ENCODE measurements around the gene TGM3. TPM values are rescaled to one million over a fixed set of nuclear protein-coding genes. Genes with fewer than 3 reads are reported as not detected.
A peak's percentile ranks its signal among the peaks of the same experiment; 100 is the strongest.

TGM3 gene
- total RNA-seq, 1 donor from 2014 or later = 27.7 TPM

- no peak for TF ChIP-seq POLR2A (IDR thresholded peaks at IDR 0.05)
- TF ChIP-seq CTCF (IDR thresholded peaks at IDR 0.05) = no peak
- TF ChIP-seq POLR2AphosphoS5 (IDR thresholded peaks at IDR 0.05; ENCODE audit: insufficient read depth in 1 of 2, low read depth in 1 of 2) = no peak
- Histone ChIP-seq H3K36me3 (no peaks in the 10 kb centered on the region), H3K4me1 (no peaks in the 10 kb centered on the region), H3K27ac (no peak overlapping the region), H3K9me3 (no peaks in the 10 kb centered on the region), H3K4me3 (no peak overlapping the region), H3K27me3 (no peaks in the 10 kb centered on the region)
- no peak for DNase-seq (ENCODE audit: extremely low spot score in 2 of 2)
- intact Hi-C loops (cut with DNase I) = no loop called here
Observed at GRCh38 chr20:2368621-2369020, 72.8 kb downstream of the TGM3 start.

- Histone ChIP-seq H3K9me3 (no peaks in the 10 kb centered on the region), H3K27ac (no peak overlapping the region), H3K4me1 (no peaks in the 10 kb centered on the region), H3K4me3 (no peak overlapping the region), H3K27me3 (no peaks in the 10 kb centered on the region), H3K36me3 (no peaks in the 10 kb centered on the region)
- DNase-seq (ENCODE audit: extremely low spot score in 2 of 2) = no peak
- intact Hi-C loops (cut with DNase I) = no loop called here
- TF ChIP-seq POLR2A (IDR thresholded peaks at IDR 0.05) = no peak
- no peak for TF ChIP-seq CTCF (IDR thresholded peaks at IDR 0.05)
- no peak for TF ChIP-seq POLR2AphosphoS5 (IDR thresholded peaks at IDR 0.05; ENCODE audit: insufficient read depth in 1 of 2, low read depth in 1 of 2)
Observed at GRCh38 chr20:2373098-2373497, 77.3 kb downstream of the TGM3 start.

- H3K4me1 ChIP-seq = no peaks in the 10 kb centered on the region
- peak in 1 of 2 donors; percentile 79 for DNase-seq (ENCODE audit: extremely low spot score in 2 of 2)
Observed at GRCh38 chr20:2374346-2375125, 78.7 kb downstream of the TGM3 start.

GRCh38 chr20:2378893-2379292 lies 83.1 kb downstream of the TGM3 start:
- Histone ChIP-seq H3K36me3 (no peaks in the 10 kb centered on the region), H3K27me3 (no peaks in the 10 kb centered on the region), H3K4me1 (no peaks in the 10 kb centered on the region), H3K4me3 (no peak overlapping the region), H3K9me3 (no peaks in the 10 kb centered on the region), H3K27ac (no peak overlapping the region)
- TF ChIP-seq CTCF (IDR thresholded peaks at IDR 0.05) = no peak
- no peak for TF ChIP-seq POLR2A (IDR thresholded peaks at IDR 0.05)
- TF ChIP-seq POLR2AphosphoS5 (IDR thresholded peaks at IDR 0.05; ENCODE audit: insufficient read depth in 1 of 2, low read depth in 1 of 2) = no peak
- peak in 1 of 2 donors; percentile 60 for DNase-seq (ENCODE audit: extremely low spot score in 2 of 2)
- intact Hi-C loops (cut with DNase I) = no loop called here

More at GRCh38 chr20:2374346-2375125, 78.7 kb downstream of the TGM3 start:
- Histone ChIP-seq H3K4me3 (no peak overlapping the region), H3K27me3 (no peaks in the 10 kb centered on the region), H3K36me3 (no peaks in the 10 kb centered on the region), H3K27ac (no peak overlapping the region), H3K9me3 (no peaks in the 10 kb centered on the region)
- TF ChIP-seq CTCF (IDR thresholded peaks at IDR 0.05) (no peak), POLR2AphosphoS5 (IDR thresholded peaks at IDR 0.05; ENCODE audit: insufficient read depth in 1 of 2, low read depth in 1 of 2) (no peak), POLR2A (IDR thresholded peaks at IDR 0.05) (no peak)
- intact Hi-C loops (cut with DNase I) = no loop called here

GRCh38 chr20:2379511-2380229 lies 83.9 kb downstream of the TGM3 start:
- Histone ChIP-seq H3K27me3 (no peaks in the 10 kb centered on the region), H3K36me3 (no peaks in the 10 kb centered on the region), H3K4me1 (no peaks in the 10 kb centered on the region), H3K27ac (no peak overlapping the region), H3K4me3 (no peak overlapping the region), H3K9me3 (no peaks in the 10 kb centered on the region)
- TF ChIP-seq POLR2A (IDR thresholded peaks at IDR 0.05) (no peak), POLR2AphosphoS5 (IDR thresholded peaks at IDR 0.05; ENCODE audit: insufficient read depth in 1 of 2, low read depth in 1 of 2) (no peak), CTCF (IDR thresholded peaks at IDR 0.05) (no peak)
- intact Hi-C loops (cut with DNase I) = no loop called here
- DNase-seq (ENCODE audit: extremely low spot score in 2 of 2) = peak in 1 of 2 donors; percentile 22
